Ishikawa (cell line): ENCODE results near the gene TBC1D16.

Source experiments
- CEBPB ChIP-seq: IDR thresholded peaks from 2 replicates; pipeline ENCODE4 v1.6.1; 2012
- CREB1 ChIP-seq: IDR thresholded peaks from 2 replicates; pipeline ENCODE4 v1.6.1; 2012; ENCODE audit warnings: low read depth
- EGR1 ChIP-seq: IDR thresholded peaks from 2 replicates; pipeline ENCODE4 v1.6.1; 2012
- EP300 ChIP-seq: IDR thresholded peaks from 2 replicates; pipeline ENCODE4 v1.6.1; 2012; ENCODE audit warnings: borderline replicate concordance
- FOXM1 ChIP-seq: IDR thresholded peaks from 2 replicates; pipeline ENCODE4 v1.6.1; 2012; ENCODE audit warnings: low read depth, borderline replicate concordance
- NFIC ChIP-seq: IDR thresholded peaks from 2 replicates; pipeline ENCODE4 v1.6.1; 2012
- RAD21 ChIP-seq: IDR thresholded peaks from 2 replicates; pipeline ENCODE4 v1.6.1; 2012; ENCODE audit warnings: low read depth
- TAF1 ChIP-seq: IDR thresholded peaks from 2 replicates; pipeline ENCODE4 v1.6.1; 2012; ENCODE audit warnings: low read depth, mild to moderate bottlenecking
- TCF12 ChIP-seq: IDR thresholded peaks from 2 replicates; pipeline ENCODE4 v1.6.1; 2012; ENCODE audit warnings: low read depth
- TEAD4 ChIP-seq: IDR thresholded peaks from 2 replicates; pipeline ENCODE4 v1.6.1; 2012
- YY1 ChIP-seq: IDR thresholded peaks from 2 replicates; pipeline ENCODE4 v1.6.1; 2012; ENCODE audit warnings: low read depth
- ZBTB7A ChIP-seq: IDR thresholded peaks from 2 replicates; pipeline ENCODE4 v1.6.1; 2012; ENCODE audit warnings: low read depth
- TF ChIP-seq, protein P1 (sequence below): IDR thresholded peaks from 2 replicates; pipeline ENCODE4 v1.6.1; 2012
- TF ChIP-seq, protein P2 (sequence below): IDR thresholded peaks from 2 replicates; pipeline ENCODE4 v1.6.1; 2012; ENCODE audit warnings: low read depth, mild to moderate bottlenecking
- TF ChIP-seq, protein P3 (sequence below): IDR thresholded peaks from 2 replicates; pipeline ENCODE4 v1.6.1; 2012

Gene TBC1D16

DNA sequence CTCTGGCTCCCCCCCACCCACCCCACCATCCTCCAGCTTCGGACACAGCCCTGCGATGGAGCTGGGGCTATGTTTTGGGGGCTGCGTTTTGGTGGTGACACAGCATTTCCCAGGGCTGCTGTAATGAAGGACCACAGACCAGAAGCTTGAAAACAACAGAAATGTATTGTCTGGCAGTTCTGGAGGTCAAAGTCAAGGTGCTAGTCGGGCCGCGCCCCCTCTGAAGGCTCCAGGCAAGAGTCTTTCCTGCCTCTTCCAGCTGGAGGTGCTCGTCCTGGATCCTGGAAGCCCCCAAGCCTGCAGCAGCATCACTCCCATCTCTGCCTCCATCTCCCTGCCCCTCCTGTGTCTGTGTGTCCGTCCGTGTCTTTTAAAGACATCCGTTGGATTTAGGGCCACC lies 50.8 kb downstream of the TBC1D16 start:
- no peak for TF ChIP-seq ZBTB7A
- TF ChIP-seq, protein P1, sequence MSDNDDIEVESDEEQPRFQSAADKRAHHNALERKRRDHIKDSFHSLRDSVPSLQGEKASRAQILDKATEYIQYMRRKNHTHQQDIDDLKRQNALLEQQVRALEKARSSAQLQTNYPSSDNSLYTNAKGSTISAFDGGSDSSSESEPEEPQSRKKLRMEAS, result no peak
- TF ChIP-seq TCF12, result no peak
- TF ChIP-seq YY1, result no peak
- no peak for TF ChIP-seq CEBPB
- no peak for TF ChIP-seq FOXM1
- TF ChIP-seq TEAD4, result no peak
- no peak for TF ChIP-seq CREB1
- TF ChIP-seq, protein P2, sequence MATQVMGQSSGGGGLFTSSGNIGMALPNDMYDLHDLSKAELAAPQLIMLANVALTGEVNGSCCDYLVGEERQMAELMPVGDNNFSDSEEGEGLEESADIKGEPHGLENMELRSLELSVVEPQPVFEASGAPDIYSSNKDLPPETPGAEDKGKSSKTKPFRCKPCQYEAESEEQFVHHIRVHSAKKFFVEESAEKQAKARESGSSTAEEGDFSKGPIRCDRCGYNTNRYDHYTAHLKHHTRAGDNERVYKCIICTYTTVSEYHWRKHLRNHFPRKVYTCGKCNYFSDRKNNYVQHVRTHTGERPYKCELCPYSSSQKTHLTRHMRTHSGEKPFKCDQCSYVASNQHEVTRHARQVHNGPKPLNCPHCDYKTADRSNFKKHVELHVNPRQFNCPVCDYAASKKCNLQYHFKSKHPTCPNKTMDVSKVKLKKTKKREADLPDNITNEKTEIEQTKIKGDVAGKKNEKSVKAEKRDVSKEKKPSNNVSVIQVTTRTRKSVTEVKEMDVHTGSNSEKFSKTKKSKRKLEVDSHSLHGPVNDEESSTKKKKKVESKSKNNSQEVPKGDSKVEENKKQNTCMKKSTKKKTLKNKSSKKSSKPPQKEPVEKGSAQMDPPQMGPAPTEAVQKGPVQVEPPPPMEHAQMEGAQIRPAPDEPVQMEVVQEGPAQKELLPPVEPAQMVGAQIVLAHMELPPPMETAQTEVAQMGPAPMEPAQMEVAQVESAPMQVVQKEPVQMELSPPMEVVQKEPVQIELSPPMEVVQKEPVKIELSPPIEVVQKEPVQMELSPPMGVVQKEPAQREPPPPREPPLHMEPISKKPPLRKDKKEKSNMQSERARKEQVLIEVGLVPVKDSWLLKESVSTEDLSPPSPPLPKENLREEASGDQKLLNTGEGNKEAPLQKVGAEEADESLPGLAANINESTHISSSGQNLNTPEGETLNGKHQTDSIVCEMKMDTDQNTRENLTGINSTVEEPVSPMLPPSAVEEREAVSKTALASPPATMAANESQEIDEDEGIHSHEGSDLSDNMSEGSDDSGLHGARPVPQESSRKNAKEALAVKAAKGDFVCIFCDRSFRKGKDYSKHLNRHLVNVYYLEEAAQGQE, result no peak
- no peak for TF ChIP-seq TAF1

DNA sequence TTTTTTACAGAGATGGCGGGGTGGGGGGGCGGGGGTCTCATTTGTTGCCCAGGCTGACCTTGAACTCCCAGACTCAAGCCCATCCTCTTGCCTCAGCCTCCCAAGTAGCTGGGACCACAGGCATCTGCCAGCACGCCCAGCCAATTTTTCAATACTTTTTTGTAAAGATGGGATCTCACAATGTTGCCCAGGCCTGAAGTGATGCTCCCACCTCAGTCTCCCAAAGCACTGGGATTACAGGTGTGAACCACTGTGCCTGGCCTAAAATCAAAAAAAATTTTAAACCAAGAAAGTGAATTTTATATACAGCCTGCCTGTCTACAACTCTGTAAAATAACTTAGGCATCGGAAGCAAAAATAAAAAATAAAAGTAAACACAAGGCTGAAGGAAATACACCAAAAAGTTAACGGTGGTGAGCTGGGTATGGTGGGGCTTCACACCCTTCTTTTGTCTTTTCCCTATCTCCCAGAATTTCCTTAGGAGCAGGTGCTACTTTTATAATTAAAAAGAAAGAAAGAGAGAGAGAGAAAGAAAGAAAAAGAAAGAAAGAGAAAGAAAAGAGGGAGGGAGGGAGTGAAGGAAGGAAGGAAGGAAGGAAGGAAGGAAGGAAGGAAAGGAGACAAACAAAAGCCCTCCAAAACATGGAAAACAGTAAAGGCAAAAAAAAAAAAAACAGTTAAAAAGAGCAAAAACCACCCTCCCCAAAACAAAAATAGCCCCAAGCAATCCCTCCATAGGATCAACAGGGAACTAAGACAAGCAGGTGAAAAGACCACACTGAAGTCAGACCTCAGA lies 51.4 kb downstream of the TBC1D16 start:
- TF ChIP-seq TEAD4, result no peak
- TF ChIP-seq RAD21, result no peak
- no peak for TF ChIP-seq YY1
- no peak for TF ChIP-seq TAF1
- TF ChIP-seq CREB1, result no peak

DNA sequence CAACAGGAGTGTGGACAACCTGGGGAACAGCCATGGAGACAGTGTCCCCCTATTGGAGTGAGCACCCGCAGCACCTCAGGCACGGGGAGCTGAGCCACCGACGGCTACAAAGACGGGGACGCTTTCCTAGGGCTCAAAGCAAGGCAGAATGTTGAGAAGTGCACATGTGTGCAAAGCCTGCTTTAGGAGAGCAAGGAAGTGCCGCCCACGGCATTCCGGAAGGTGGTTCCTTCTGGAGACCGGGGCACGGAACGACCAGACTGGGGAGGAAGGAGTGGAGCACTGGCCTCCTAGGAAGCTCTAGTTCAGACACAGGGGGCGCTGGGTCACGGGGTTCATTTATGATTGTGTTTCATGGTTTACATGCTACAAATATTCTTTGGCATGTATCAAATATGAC lies 52.2 kb downstream of the TBC1D16 start:
- no peak for TF ChIP-seq TCF12
- TF ChIP-seq EGR1, result peak; percentile 72

DNA sequence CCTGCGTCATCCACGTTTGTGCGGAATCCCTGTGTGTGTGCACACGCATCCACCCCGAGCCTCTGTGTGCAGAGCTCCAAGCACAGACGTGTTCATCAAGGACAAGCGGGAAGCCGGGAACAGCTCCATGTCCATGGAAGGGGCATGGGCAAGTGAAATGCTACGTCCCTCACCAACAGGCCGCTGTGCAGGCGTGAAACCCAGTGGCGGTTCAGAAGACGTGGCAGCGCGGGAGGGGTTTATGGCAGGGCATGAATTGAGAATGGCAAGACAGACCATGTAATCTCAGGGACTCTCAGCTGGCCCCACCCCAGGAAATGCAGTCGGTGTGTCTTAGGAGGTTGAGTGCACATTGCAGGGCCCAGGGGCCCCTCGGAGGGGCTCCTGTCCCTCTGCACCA lies 52.7 kb downstream of the TBC1D16 start:
- TF ChIP-seq CEBPB, result no peak
- TF ChIP-seq NFIC, result no peak
- TF ChIP-seq, protein P3, sequence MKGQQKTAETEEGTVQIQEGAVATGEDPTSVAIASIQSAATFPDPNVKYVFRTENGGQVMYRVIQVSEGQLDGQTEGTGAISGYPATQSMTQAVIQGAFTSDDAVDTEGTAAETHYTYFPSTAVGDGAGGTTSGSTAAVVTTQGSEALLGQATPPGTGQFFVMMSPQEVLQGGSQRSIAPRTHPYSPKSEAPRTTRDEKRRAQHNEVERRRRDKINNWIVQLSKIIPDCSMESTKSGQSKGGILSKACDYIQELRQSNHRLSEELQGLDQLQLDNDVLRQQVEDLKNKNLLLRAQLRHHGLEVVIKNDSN, result no peak
- TF ChIP-seq FOXM1, result no peak
- TF ChIP-seq, protein P2, result no peak
- no peak for TF ChIP-seq TEAD4
- no peak for TF ChIP-seq ZBTB7A
- TF ChIP-seq, protein P1, result no peak
- no peak for TF ChIP-seq YY1
- TF ChIP-seq EP300, result no peak
- TF ChIP-seq TAF1, result no peak
- TF ChIP-seq TCF12, result no peak
- no peak for TF ChIP-seq EGR1
- no peak for TF ChIP-seq CREB1
- no peak for TF ChIP-seq RAD21

DNA sequence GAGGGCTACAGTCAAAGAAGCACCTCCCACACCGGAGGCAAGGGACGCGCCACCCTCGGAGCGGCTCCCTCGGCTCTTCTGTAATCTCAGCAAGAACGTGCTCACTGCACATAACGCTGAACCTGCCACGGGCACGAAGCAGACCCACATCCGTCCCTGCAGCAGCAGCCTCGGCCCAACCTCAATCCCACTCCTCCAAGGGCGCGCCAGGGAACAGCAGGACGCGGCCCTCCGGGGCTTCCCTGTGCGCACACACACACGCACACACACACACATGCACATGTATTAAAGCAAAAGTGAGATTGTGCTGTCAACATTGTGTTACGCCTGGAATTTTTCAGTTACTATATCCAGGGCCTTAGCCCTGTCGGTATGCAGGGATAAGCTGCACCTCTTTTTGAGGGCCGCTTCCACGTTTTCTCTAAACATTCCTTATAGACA lies 54.0 kb downstream of the TBC1D16 start:
- TF ChIP-seq TEAD4 (no peak), EP300 (no peak), YY1 (no peak), FOXM1 (no peak), CREB1 (no peak), CEBPB (no peak), RAD21 (no peak), TCF12 (no peak), NFIC (no peak), EGR1 (no peak), TAF1 (no peak), ZBTB7A (no peak)
- TF ChIP-seq, protein P2, result no peak
- TF ChIP-seq, protein P1, result no peak
- TF ChIP-seq, protein P3, result no peak
